SIG-M5 treated with dmso at 0.1 percent for 504 hours (cell line): Measurements from ENCODE around the gene STK32A.
"Not testable (repeated sequence)": the region's sequence is repeated elsewhere in the genome, so short reads cannot be mapped to it uniquely, and the experiment has no call there.

Experiments used
- DNase-seq: peaks from one replicate; lab custom pipeline; 2025; ENCODE audit not compliant: unreplicated experiment; lab: John Stamatoyannopoulos, UW

The STK32A gene

GRCh38 chr5:147341345-147341744 is 106.5 kb downstream of the STK32A start:
- DNase-seq: no peak

DNA sequence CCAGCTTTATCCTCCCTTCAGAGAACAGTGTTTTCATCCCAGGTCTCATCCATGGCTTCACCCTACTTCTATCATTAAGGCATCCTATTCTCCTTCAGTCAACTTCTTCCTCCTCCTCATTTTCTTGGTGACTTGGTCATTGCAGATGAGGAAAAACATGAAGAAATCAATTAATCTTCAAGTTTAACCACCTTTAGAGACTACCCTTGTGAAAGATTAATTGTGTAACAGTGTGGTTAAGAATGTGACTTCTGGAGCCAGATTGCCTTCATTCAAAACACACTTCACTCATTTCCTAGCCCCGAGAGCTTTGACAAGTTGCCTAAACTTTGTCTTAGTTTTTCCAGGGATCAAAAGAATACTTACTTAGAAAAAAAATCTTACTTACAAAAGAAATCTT is 110.0 kb downstream of the STK32A start:
- no peak for DNase-seq

- DNase-seq: no peak
These were observed 111.3 kb downstream of the STK32A start for GRCh38 chr5:147346006-147346561.

GRCh38 chr5:147348046-147348445 is 113.2 kb downstream of the STK32A start:
- no peak for DNase-seq

DNA sequence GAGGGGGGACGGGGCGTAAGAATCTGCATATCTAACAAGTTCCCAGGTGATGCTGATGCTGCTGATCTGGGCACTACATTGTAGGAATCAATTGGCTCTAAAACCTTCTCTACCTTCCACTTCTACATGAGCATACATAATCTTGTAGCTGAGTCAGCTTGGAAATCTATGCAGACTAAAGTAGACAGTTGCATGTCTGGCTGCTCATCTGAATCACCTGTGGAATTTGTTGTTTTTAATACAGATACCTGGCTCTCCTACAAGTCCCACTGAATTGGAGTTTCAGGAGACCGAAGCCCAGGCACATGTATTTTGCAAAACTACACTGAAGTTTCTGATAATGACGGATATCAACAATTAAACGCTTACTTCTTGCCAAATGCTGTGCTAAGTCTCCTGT is 113.6 kb downstream of the STK32A start:
- DNase-seq: no peak

GRCh38 chr5:147349241-147349640 is 114.4 kb downstream of the STK32A start:
- DNase-seq: no peak

GRCh38 chr5:147359101-147359500 is 124.3 kb downstream of the STK32A start:
- no peak for DNase-seq

GRCh38 chr5:147359581-147359980 is 124.8 kb downstream of the STK32A start:
- no peak for DNase-seq

DNA sequence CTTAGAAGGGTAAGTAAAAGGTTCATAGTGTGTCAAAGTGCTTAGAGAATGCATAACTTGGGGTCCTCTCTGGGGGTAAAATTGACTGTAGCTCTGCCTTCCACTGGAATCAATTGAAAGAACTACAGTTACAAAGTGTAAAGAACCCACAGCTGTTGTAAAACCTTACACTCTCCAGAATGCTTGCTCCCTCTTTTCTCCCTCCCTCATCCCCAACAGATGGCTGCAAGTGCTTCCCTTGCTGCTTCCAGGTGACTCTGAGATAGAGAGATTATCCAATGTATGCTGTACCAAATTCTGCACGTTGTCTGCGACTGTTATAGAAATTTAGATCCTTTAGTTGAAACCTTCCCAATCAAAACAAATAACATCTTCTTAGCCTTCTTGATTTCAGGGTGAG is 126.0 kb downstream of the STK32A start:
- DNase-seq: no peak

DNA sequence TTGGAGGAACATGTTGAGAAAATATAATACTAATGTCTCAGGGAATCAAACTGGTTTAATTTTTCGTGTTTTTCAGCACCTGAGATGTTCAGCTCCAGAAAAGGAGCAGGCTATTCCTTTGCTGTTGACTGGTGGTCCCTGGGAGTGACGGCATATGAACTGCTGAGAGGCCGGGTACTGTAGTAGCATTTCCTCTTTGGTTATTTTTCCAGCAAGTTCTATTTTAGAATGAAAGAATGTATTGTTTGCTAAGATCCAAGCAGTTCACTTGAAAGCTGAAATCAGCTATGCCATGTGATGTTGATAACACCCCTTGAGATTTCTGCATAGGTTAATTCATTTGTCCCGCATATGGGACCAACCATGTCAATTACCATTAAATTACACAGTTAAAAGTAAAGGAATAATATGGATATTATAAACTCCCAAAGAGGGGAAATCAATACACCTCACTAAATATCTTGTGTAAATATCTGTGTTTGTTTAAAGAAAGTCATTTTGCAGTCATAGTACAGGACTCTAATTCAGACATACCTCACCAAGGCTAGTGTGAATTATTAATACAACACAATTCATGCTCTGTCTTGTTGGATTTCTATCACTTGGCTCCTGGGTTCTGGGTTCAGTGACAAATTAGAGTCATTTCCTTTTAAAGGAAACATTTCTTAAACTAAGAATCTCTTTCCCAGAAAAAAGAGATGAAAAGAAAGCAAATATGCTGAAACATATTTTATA is 126.8 kb downstream of the STK32A start:
- DNase-seq: no peak

- DNase-seq: not testable (repeated sequence)
These were observed 132.6 kb downstream of the STK32A start for GRCh38 chr5:147367381-147367780.

- peak; percentile 18 for DNase-seq
These were observed 135.0 kb downstream of the STK32A start for GRCh38 chr5:147369742-147370374.

DNA sequence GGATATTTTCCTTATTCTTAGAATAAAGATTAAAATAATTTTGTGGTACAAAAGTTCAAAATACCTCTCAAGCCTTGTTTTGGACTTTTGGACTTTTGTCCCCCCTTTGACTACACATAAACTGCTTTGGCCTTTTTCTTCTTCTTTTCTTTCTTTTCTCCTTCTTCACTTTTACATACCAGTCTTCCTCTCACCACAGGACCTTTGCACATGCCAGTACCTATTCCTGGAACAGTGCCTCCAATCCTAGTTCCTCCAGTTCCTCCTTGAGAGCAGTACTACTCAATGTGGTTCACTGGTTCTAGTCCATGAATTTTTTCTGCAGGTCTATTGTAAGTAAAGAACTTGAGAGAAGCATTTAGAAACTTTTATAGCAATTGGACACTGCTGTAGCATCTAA is 136.5 kb downstream of the STK32A start:
- no peak for DNase-seq

GRCh38 chr5:147372191-147372590 is 137.4 kb downstream of the STK32A start:
- DNase-seq: no peak

DNA sequence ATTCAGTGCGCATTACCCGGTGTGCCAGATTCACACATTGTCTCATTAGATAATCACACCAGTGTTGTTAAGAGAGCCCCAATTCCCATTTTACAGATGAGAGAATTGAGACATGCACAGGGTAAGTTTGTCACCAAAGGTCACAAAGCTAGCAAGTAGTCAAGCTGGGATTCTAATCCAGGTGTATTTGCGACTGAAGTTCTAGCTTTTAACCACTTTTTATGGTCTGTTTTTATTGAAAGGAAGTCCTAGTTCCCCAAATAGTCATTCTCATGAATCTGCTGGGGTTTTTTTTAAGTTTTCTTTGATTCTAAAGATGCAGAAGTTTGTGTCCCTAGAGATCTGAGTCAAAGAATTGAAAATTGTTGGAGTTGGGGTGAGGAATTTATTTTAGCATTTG is 138.5 kb downstream of the STK32A start:
- DNase-seq: no peak

DNA sequence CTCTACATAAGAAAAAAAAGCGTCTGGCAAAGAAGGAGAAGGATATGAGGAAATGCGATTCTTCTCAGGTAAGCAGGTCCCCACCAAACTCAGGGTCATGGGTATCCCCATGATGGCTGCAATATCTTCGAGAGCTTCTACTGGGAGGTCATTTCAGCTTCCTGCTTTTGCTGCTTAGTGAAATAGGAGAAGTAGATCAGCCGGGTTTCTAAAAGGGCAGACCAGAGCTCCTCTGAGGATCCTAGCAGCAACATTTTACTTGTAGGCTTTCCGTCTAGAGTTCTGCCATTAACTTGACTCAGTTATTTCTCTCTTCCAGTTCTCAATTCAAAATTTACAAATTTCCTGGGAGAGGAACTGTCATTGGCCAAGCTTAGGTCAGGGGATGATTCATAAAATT is 140.3 kb downstream of the STK32A start:
- DNase-seq: peak; percentile 33

- no peak for DNase-seq
These were observed 142.9 kb downstream of the STK32A start for GRCh38 chr5:147377682-147378081.

GRCh38 chr5:147381555-147381954 is 146.7 kb downstream of the STK32A start:
- no peak for DNase-seq

GRCh38 chr5:147382776-147383175 is 147.9 kb downstream of the STK32A start:
- DNase-seq: no peak

DNA sequence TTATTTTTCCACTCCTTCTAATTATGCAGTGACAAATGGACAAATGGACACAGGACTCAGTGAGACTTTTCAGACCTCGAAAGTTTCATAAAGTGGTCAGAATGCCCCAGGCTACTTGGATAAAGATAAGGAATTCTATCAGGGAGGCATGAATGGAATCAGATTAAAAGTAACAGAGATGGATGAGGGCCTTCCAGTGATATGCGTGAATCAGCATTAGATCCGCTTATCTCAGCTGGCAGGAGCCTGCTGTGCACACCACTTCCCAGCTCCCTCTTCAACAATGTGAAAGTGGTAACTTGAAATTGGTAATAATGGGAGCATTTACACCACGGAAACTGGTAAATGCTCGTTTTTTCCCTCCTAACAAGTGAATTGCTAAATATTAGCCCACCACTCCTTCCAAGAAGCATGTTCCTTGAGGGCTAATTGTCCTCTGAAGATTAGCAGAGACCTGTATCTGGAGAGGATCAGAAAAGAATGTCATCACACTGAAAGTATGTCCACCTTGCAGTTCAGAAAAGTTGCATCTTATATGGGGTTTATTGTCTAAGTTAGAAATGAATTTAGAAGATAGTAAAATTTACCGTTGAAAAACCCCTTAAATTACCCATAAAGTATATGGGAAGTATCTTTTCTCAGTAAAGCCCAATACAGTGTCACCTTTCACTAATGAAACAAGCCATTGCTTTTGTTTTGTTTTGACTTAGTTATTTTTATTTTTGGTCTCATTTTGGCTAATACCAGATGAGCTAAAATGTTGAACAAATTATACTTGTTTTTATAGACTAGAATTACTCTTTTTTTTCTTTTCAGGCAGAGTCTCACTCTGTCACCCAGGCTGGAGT is 149.7 kb downstream of the STK32A start:
- no peak for DNase-seq

DNA sequence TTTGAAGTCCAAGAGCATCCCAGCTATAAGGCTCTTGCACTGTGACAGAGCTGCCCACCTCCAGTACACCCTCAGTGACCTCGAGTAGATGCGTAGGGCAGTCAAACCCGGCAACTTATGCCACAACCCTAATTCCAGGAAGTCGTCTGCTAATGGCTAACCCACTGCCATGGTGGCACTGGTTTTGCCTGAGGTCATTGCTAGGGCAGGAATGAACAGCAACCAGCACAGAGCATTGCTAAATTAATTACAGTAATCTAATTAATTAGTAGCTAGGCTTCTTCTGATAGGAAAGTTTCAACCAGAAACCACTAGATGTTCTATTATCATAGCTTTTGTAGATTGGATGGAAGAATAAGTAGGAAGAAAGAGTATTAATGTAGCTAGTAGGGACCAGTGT is 152.3 kb downstream of the STK32A start:
- DNase-seq: no peak
